T47D (cell line): ENCODE measurements around the gene FCRL6.

Experiments used
- DNase-seq, 2 experiments: peaks; one replicate each; pipeline versions ENCODE4 v3.0.0 to v3.0.0-alpha.2; 2011 to 2012; ENCODE audit warnings: low read depth in 1 of 2, low spot score in 1 of 2
- JUND ChIP-seq: IDR thresholded peaks from 2 replicates; pipeline ENCODE4 v1.6.1; 2012; ENCODE audit warnings: low read depth
- in situ Hi-C: cut with HindIII; loops from 2 replicates; pipeline ENCODE4 v1.10.0; 2016; ENCODE audit warnings: low sequenced_read_pairs, low pct_unique_long_range_greater_than_20kb

The FCRL6 gene

GRCh38 chr1:159860456-159860855 is 58.3 kb downstream of the FCRL6 start:
- in situ Hi-C loops = no loop called here
- no peak for DNase-seq
- no peak for TF ChIP-seq JUND

- TF ChIP-seq JUND = no peak
- in situ Hi-C loops = no loop called here
- DNase-seq = no peak
These were observed 59.1 kb downstream of the FCRL6 start for GRCh38 chr1:159861218-159861617.

- in situ Hi-C loops = no loop called here
- DNase-seq = no peak
These were observed 59.9 kb downstream of the FCRL6 start for GRCh38 chr1:159862031-159862430.

GRCh38 chr1:159862557-159862956 is 60.4 kb downstream of the FCRL6 start, which contains the start of gene VSIG8:
Gene VSIG8 (minus strand): TSS chr1:159862657. CDS start chr1:159862521, 136 bp downstream.
- DNase-seq = no peak
- no peak for TF ChIP-seq JUND
- in situ Hi-C loops = no loop called here

More at GRCh38 chr1:159862031-159862430, 59.9 kb downstream of the FCRL6 start:
- TF ChIP-seq JUND = no peak

GRCh38 chr1:159864262-159864661 is 62.1 kb downstream of the FCRL6 start:
- TF ChIP-seq JUND = no peak
- in situ Hi-C loops = no loop called here
- DNase-seq = no peak
